Keratinocyte (primary cell): ENCODE results near the gene ATP8A1.

ENCODE experiments used
- EZH2 ChIP-seq: IDR thresholded peaks from one replicate; pipeline ENCODE4 v1.6.1; 2012; ENCODE audit warnings: inconsistent platforms, mild to moderate bottlenecking, low read length, moderate library complexity
- TF ChIP-seq, protein P1 (sequence below), 3 experiments: IDR thresholded peaks in 1 of 3; conservative IDR thresholded peaks in 1 of 3; optimal IDR thresholded peaks in 1 of 3; 2 replicates in 2 of 3; 3 replicates in 1 of 3; pipeline versions ENCODE3 to v1.5.1; 2011; ENCODE audit warnings: low read length in 3 of 3, mild to moderate bottlenecking in 3 of 3, moderate library complexity in 2 of 3, control low read depth in 1 of 3, inconsistent platforms in 1 of 3; ENCODE audit not compliant: insufficient read depth in 2 of 3; ENCODE audit errors: extremely low read depth in 1 of 3

DNA sequence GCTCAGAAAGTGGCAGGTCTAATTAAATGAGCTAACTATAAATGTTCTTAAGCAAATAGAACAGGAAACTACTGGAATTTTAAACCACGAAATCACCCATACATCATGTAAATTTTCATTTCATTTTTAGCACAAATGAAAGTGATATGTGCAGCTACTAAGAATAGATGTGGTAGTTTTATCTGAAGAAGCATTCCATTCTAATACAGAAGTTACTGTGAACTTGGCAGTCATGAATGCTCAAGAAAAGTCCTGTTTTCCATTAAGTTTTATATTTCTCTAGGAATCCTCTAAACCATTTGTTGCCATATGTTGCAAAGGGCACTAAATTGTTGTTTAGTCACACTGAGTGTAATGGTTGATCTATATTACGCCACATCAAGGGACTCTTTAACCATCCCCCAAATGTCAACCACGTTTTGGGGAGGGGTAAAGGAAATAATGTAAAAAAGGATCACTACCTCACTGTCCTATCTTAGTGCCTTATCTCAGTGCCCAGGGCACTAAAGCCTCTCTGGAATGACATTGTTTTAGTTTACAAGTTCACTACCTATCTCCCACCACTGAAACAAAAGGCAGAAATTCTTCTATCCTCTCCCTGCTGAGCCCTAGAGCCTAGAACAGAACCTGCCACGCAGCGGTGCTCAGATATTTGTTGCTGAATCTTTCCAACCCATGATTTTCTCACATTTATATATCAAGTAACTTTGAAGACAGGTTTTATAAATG lies 141.6 kb downstream of the ATP8A1 start:
- TF ChIP-seq, protein P1, sequence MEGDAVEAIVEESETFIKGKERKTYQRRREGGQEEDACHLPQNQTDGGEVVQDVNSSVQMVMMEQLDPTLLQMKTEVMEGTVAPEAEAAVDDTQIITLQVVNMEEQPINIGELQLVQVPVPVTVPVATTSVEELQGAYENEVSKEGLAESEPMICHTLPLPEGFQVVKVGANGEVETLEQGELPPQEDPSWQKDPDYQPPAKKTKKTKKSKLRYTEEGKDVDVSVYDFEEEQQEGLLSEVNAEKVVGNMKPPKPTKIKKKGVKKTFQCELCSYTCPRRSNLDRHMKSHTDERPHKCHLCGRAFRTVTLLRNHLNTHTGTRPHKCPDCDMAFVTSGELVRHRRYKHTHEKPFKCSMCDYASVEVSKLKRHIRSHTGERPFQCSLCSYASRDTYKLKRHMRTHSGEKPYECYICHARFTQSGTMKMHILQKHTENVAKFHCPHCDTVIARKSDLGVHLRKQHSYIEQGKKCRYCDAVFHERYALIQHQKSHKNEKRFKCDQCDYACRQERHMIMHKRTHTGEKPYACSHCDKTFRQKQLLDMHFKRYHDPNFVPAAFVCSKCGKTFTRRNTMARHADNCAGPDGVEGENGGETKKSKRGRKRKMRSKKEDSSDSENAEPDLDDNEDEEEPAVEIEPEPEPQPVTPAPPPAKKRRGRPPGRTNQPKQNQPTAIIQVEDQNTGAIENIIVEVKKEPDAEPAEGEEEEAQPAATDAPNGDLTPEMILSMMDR (optimal IDR thresholded peaks at IDR 0.05 in 1 of 3, IDR thresholded peaks at IDR 0.05 in 1 of 3, conservative IDR thresholded peaks at IDR 0.05 in 1 of 3; ENCODE audit: extremely low read depth in 1 of 3, insufficient read depth in 2 of 3, low read length in 3 of 3) = no peak
- TF ChIP-seq EZH2 = no peak
